Neutrophil (primary cell): ENCODE measurements around the gene RABGAP1L.
"Not testable (repeated sequence)": the region's sequence is repeated elsewhere in the genome, so short reads cannot be mapped to it uniquely, and the experiment has no call there.

Experiments
- H3K27ac ChIP-seq: fragments of 200-600 bp; sonication (generic); 2 replicates; pipeline ENCODE4 v1.5.1; 2016; ENCODE audit warnings: mild to moderate bottlenecking, moderate library complexity
- H3K27me3 ChIP-seq: fragments of 200-600 bp; sonication (generic); 2 replicates; pipeline ENCODE4 v1.6.0; 2016; ENCODE audit warnings: mild to moderate bottlenecking
- H3K36me3 ChIP-seq: fragments of 200-600 bp; sonication (generic); 2 replicates; pipeline ENCODE4 v1.5.1; 2017
- H3K4me1 ChIP-seq, 2 experiments: fragments of 200-600 bp in 1 of 2; sonication (generic) in 1 of 2; 1 replicate in 1 of 2; 2 replicates in 1 of 2; pipeline versions ENCODE4 v1.5.1 to v1.6.1; 2013 to 2016; ENCODE audit warnings: low read depth in 1 of 2, low read length in 1 of 2, mild to moderate bottlenecking in 1 of 2, moderate library complexity in 1 of 2; ENCODE audit not compliant: control insufficient read depth in 1 of 2, insufficient read depth in 1 of 2
- H3K4me3 ChIP-seq, 2 experiments: fragments of 200-600 bp in 1 of 2; sonication (generic) in 1 of 2; 1 replicate in 1 of 2; 2 replicates in 1 of 2; pipeline ENCODE4 v1.5.1; 2013 to 2016; ENCODE audit warnings: low read depth in 1 of 2, low read length in 1 of 2, mild to moderate bottlenecking in 1 of 2, moderate library complexity in 1 of 2
- H3K9me3 ChIP-seq: fragments of 200-600 bp; sonication (generic); 2 replicates; pipeline ENCODE4 v1.5.1; 2016
- CTCF ChIP-seq: fragments of 200-600 bp; sonication (generic); IDR thresholded peaks from 2 replicates; pipeline ENCODE4 v1.5.1; 2016; ENCODE audit warnings: antibody characterized with exemption

Gene RABGAP1L

GRCh38 chr1:174682419-174683008 is 523.2 kb downstream of the RABGAP1L start:
- Histone ChIP-seq H3K27me3 (no peaks in the 10 kb centered on the region), H3K4me1 (no peaks in the 10 kb centered on the region), H3K27ac (no peak overlapping the region), H3K9me3 (no peaks in the 10 kb centered on the region), H3K4me3 (no peak overlapping the region), H3K36me3 (no peaks in the 10 kb centered on the region)
- TF ChIP-seq CTCF: no peak

GRCh38 chr1:174686213-174686612 is 526.9 kb downstream of the RABGAP1L start:
- no peaks in the 10 kb centered on the region for H3K36me3 ChIP-seq
- H3K4me3 ChIP-seq: no peak overlapping the region
- H3K4me1 ChIP-seq: no peaks in the 10 kb centered on the region
- H3K27ac ChIP-seq: no peak overlapping the region
- H3K9me3 ChIP-seq: no peaks in the 10 kb centered on the region
- TF ChIP-seq CTCF: no peak
- H3K27me3 ChIP-seq: no peaks in the 10 kb centered on the region

- Histone ChIP-seq H3K36me3 (no peaks in the 10 kb centered on the region), H3K4me3 (no peak overlapping the region), H3K9me3 (no peaks in the 10 kb centered on the region), H3K27me3 (no peaks in the 10 kb centered on the region), H3K4me1 (no peaks in the 10 kb centered on the region), H3K27ac (no peak overlapping the region)
- no peak for TF ChIP-seq CTCF
Observed at GRCh38 chr1:174689524-174689923, 530.2 kb downstream of the RABGAP1L start.

GRCh38 chr1:174690266-174690665 is 530.9 kb downstream of the RABGAP1L start:
- H3K4me1 ChIP-seq: no peaks in the 10 kb centered on the region
- H3K9me3 ChIP-seq: no peaks in the 10 kb centered on the region
- no peaks in the 10 kb centered on the region for H3K27me3 ChIP-seq
- no peak for TF ChIP-seq CTCF
- H3K27ac ChIP-seq: no peak overlapping the region
- H3K4me3 ChIP-seq: no peak overlapping the region
- H3K36me3 ChIP-seq: no peaks in the 10 kb centered on the region

GRCh38 chr1:174692313-174692712 is 533.0 kb downstream of the RABGAP1L start:
- Histone ChIP-seq H3K36me3 (no peaks in the 10 kb centered on the region), H3K4me3 (no peak overlapping the region), H3K9me3 (no peaks in the 10 kb centered on the region), H3K27ac (no peak overlapping the region), H3K4me1 (no peaks in the 10 kb centered on the region), H3K27me3 (no peaks in the 10 kb centered on the region)
- no peak for TF ChIP-seq CTCF

- no peak overlapping the region for H3K27ac ChIP-seq
- TF ChIP-seq CTCF: no peak
- no peaks in the 10 kb centered on the region for H3K27me3 ChIP-seq
- no peaks in the 10 kb centered on the region for H3K4me1 ChIP-seq
- H3K9me3 ChIP-seq: no peaks in the 10 kb centered on the region
- no peaks in the 10 kb centered on the region for H3K36me3 ChIP-seq
- H3K4me3 ChIP-seq: no peak overlapping the region
Observed at GRCh38 chr1:174693085-174693484, 533.8 kb downstream of the RABGAP1L start.

GRCh38 chr1:174693539-174693938 is 534.2 kb downstream of the RABGAP1L start:
- H3K27ac ChIP-seq, H3K36me3 ChIP-seq, H3K9me3 ChIP-seq, H3K4me3 ChIP-seq, H3K4me1 ChIP-seq, H3K27me3 ChIP-seq: not testable (repeated sequence)
